ENCODE measurements around the gene GPX8. TPM values are rescaled to one million over a fixed set of nuclear protein-coding genes. Genes with fewer than 3 reads are reported as not detected.

The GPX8 gene
- total and polyA plus RNA-seq, 10 of the 15 experiments (the other 5 are each of a cell fraction or from before 2014, with no cell fraction given): 0.11 TPM; not detected in 9

GRCh38 chr5:55151923-55152842 lies 7.8 kb upstream of the GPX8 start:
- FAIRE-seq (no peak), DNase-seq (ENCODE audit: low read depth, low spot score) (no peak), ATAC-seq (no peak)
- Histone ChIP-seq H3K79me2 (ENCODE audit: control insufficient read depth, insufficient read depth, low read length) (no peaks in the 10 kb centered on the region), H3K4me1 (ENCODE audit: control insufficient read depth, insufficient read depth, low read length) (no peaks in the 10 kb centered on the region), H3K27ac (ENCODE audit: control insufficient read depth, insufficient read depth) (no peak overlapping the region), H3K9me3 (replicated peaks; ENCODE audit: control insufficient read depth, insufficient read depth, low read length) (no peaks in the 10 kb centered on the region), H3K4me2 (ENCODE audit: control insufficient read depth, insufficient read depth) (no peak overlapping the region), H3K27me3 (replicated peaks in 1 of 2; ENCODE audit: control insufficient read depth in 2 of 2, insufficient read depth in 2 of 2, low read length in 1 of 2) (0 out of 4 replicates have a peak, but pooled peaks cover 0 to 2% of the 10 kb centered on the region in 2 experiments), H3K36me3 (ENCODE audit: control insufficient read depth in 2 of 2, insufficient read depth in 2 of 2, low read length in 1 of 2) (no peaks in the 10 kb centered on the region), H3K9ac (ENCODE audit: control insufficient read depth, insufficient read depth, low read length) (no peak overlapping the region), H4K20me1 (ENCODE audit: control insufficient read depth, insufficient read depth) (no peaks in the 10 kb centered on the region), H3K4me3 (no peak overlapping the region), H2AFZ (ENCODE audit: control insufficient read depth, low read depth, low read length) (no peak overlapping the region)
- ChIA-PET POLR2A (interaction anchor here (0.5 to 0.7 kb wide), 2 partner anchors 22 to 35 kb away, joined by 5 to 6 read pairs; no protein-coding TSS in a partner anchor), RAD21 (ENCODE audit: unreplicated experiment) (no interaction called here), CTCF (no interaction called here), SMC1A (ENCODE audit: uncharacterized antibody, unreplicated experiment) (no interaction called here)
- intact Hi-C loops (cut with micrococcal nuclease; ENCODE audit: unreplicated experiment) (no loop called here), in situ Hi-C loops (cut with MboI) (loop anchor here (5.0 kb wide), 1 partner anchor 635 kb away; the partner anchor contains the start of gene SNX18)
- 41% methylated on average over 5 of the region's 5 CpGs for WGBS (ENCODE audit: insufficient coverage, insufficient replicate concordance, low lambda C conversion rate, missing lambda C conversion rate)
- BruUV-seq (replicated peaks): no TSS peak
- no peak for TF ChIP-seq EZH2 (IDR thresholded peaks at IDR 0.05; ENCODE audit: borderline replicate concordance, control insufficient read depth, low read depth, low read length)
- TF ChIP-seq IRF3 (IDR thresholded peaks at IDR 0.05): no peak

GRCh38 chr5:55154873-55155272 lies 5.1 kb upstream of the GPX8 start:
- Histone ChIP-seq H3K4me3 (no peak overlapping the region), H3K9ac (ENCODE audit: control insufficient read depth, insufficient read depth, low read length) (no peak overlapping the region), H3K4me1 (ENCODE audit: control insufficient read depth, insufficient read depth, low read length) (no peaks in the 10 kb centered on the region), H3K79me2 (ENCODE audit: control insufficient read depth, insufficient read depth, low read length) (no peaks in the 10 kb centered on the region), H4K20me1 (ENCODE audit: control insufficient read depth, insufficient read depth) (no peaks in the 10 kb centered on the region), H2AFZ (ENCODE audit: control insufficient read depth, low read depth, low read length) (no peak overlapping the region), H3K36me3 (ENCODE audit: control insufficient read depth in 2 of 2, insufficient read depth in 2 of 2, low read length in 1 of 2) (no peaks in the 10 kb centered on the region), H3K9me3 (replicated peaks; ENCODE audit: control insufficient read depth, insufficient read depth, low read length) (no peaks in the 10 kb centered on the region), H3K27ac (ENCODE audit: control insufficient read depth, insufficient read depth) (no peak overlapping the region), H3K4me2 (ENCODE audit: control insufficient read depth, insufficient read depth) (no peak overlapping the region), H3K27me3 (replicated peaks in 1 of 2; ENCODE audit: control insufficient read depth in 2 of 2, insufficient read depth in 2 of 2, low read length in 1 of 2) (0 out of 4 replicates have a peak, but pooled peaks cover 0 to 2% of the 10 kb centered on the region in 2 experiments)
- FAIRE-seq (no peak), DNase-seq (ENCODE audit: low read depth, low spot score) (no peak), ATAC-seq (no peak)
- TF ChIP-seq SMAD5 (IDR thresholded peaks at IDR 0.05; ENCODE audit: low read depth): no peak
- no peak for TF ChIP-seq RFX5 (IDR thresholded peaks at IDR 0.05; ENCODE audit: low read depth, low read length)
- no peak for TF ChIP-seq SMC3 (IDR thresholded peaks at IDR 0.05; ENCODE audit: borderline replicate concordance, low read length)
- TF ChIP-seq NR2C2 (IDR thresholded peaks at IDR 0.05; ENCODE audit: borderline replicate concordance, control insufficient read depth, insufficient read length, low read depth): no peak
- no peak for TF ChIP-seq LARP7 (IDR thresholded peaks at IDR 0.05)
- no peak for TF ChIP-seq NRF1 (conservative IDR thresholded peaks at IDR 0.05; ENCODE audit: low read depth, low read length)
- TF ChIP-seq FOXK2 (IDR thresholded peaks at IDR 0.05): no peak
- CTCF ChIA-PET: interaction anchor here (1.4 kb wide), 1 partner anchor 195 kb away, joined by 3 read pairs; no protein-coding TSS in a partner anchor
- no TSS peak for BruUV-seq (replicated peaks)
- 14% methylated on average over 3 of the region's 3 CpGs for WGBS (ENCODE audit: insufficient coverage, insufficient replicate concordance, low lambda C conversion rate, missing lambda C conversion rate)
- POLR2A ChIA-PET: no interaction called here
- SMC1A ChIA-PET (ENCODE audit: uncharacterized antibody, unreplicated experiment): interaction anchor here (0.9 kb wide), 1 partner anchor 249 kb away, joined by 3 read pairs; no protein-coding TSS in a partner anchor
- intact Hi-C loops (cut with micrococcal nuclease; ENCODE audit: unreplicated experiment) (no loop called here), in situ Hi-C loops (cut with MboI) (loop anchor here (5.0 kb wide), 1 partner anchor 638 kb away; the partner anchor contains the start of gene SNX18)
- RAD21 ChIA-PET (ENCODE audit: unreplicated experiment): no interaction called here

Measured in GM12878 (cell line).